CD4-positive, alpha-beta T cell treated with Interleukin-17A for 4 hours (primary cell): ENCODE results near the gene ERG.

Experiments used
- DNase-seq: peaks from one replicate; pipeline ENCODE4 v3.0.0-alpha.2; 2020; ENCODE audit warnings: mixed read lengths

ERG gene

DNA sequence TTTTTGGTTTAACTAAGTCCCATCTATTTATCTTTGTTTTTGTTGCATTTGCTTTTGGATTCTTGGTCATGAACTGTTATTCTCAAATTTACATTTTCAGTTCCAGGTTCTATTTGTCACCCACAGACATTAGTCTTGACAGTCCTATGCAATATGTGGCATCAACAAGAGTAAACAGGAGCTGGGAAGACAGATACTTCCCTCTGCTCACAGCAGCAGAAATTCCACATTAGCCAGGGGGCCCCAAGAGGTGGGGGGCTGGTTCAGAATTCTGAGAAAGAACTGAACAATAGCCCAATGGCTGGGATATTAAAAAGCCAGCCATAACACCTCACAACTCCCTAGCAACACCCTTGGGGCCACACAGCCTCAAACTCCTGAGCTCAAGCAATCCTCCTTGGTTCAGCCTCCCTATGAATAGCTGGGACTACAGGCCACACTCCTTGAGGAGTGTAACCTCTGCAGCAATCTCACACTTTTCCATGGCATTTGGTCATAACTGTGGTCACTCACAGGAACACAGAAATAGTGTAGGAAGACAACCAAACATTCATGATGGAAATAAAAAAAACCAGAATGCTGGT lies 67.8 kb downstream of the ERG start:
- no peak for DNase-seq

DNA sequence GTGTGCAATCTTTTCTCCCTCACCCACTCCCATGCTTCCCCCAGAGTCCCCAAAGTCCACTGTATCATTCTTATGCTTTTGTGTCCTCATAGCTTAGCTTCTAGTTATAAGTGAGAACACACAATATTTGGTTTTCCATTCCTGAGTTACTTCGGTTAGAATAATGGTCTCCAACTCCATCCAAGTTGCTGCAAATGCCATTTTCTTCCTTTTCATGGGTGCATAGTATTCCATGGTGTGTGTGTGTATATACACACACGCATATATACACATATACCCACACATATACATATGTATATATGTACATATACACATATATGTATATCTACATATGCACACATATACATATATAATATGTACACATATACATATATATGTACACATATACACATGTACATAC lies 69.3 kb downstream of the ERG start:
- no peak for DNase-seq

DNA sequence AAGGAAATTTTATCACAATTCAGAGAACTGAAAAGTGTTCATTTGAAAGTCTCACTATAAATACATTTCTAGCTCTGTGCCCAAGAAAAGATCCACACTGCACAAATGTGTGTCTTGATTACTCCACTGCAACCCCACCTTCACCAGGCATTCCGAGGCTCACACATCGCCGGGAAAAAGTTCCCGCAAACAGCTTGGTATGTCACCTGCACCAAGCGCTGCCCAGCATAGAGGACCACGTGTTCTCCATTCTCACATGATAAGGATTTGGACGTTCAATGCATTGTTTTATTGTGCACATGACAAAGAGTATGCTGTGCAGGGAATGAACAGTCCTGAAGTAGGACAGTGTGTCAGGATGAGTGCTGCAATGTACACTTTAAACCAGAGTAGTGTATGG lies 70.1 kb downstream of the ERG start:
- DNase-seq = no peak

DNA sequence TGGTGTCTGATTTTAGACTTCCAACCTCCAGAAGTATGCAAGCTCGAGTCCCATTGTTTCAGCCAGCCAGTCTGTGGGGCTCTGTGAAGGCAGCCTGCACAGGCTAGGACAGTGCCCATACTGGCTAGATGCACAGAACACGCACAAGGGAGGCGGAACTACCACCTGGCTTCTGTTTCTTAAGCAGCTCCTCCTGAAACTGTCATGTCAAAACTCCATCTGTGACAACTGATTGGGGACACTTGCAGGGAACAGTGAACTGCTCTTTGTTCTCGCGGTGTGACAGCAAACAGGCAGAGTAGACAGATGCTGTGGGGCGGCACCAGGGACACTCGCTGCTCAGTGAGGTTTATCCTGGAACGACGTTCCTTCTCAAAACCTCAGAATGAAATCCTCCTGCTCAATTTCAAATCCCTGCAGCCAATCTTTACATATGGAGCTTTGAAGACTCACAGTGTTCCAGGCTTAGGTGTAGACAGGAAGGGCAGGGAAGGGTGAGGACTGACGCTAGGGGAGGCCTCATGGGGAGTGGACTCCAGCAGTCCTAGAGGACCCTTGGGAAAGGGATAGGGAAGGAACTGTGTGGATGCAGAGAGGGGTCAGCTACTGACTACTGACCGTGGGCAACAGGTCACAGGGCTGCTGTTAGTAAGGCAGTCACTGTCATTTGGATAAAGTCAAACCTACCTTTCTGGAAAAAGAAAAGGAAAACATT lies 73.8 kb downstream of the ERG start:
- DNase-seq = no peak

DNA sequence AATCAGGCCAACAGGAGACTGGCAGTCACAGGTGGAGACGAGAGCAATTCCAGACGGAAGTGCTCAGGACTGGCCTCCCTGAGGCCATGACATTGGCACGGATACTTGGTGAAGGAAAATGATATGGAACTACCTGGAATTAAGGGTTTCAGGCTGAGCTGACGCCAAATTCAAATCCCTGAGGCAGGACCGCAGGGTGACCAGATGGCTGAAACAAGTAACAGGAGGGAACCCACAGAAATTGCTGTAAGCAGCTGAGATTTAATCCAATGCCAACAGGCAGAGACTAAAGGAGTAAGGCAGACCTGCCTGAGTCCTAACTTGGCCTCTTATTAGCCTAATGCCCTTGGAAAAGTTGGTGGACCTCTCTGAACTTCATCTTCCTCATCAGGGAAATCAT lies 76.2 kb downstream of the ERG start:
- no peak for DNase-seq

DNA sequence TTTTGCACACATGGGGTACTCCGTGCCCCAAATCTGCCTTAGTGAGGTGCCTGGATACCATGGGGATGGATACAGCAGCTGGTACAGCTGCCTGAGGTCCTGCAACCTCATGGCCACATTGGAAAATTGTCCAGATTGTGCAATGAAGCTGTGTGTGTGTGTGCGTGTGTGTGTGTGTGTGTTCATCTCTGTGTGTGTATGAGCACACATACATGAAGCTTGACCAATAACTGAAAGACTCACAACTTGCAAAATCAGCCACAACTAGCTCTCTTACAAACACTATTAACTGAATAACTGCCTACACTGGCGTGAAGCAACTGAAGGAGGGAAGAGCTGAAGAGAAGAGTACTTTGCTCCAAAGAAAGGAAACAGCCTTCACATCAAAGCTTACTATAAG lies 78.1 kb downstream of the ERG start:
- DNase-seq = no peak

DNA sequence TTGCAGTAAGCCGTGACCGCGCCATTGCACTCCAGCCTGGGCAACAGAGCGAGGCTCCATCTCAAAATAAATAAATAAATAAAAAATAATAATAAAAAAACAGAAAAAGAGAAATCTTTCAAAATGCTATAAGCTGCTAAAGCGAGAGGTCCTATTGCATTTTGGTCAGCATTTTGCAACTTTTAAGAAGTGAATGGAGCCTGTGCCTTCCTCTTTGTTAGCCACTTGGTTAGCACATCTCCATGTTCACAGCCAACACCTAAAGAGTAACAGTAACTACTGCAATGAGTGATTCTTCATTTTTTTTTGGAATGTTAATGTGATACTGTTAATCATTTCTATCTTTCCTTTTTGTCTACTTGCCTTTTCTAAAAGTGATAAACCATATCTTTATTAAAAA lies 80.6 kb downstream of the ERG start:
- no peak for DNase-seq

DNA sequence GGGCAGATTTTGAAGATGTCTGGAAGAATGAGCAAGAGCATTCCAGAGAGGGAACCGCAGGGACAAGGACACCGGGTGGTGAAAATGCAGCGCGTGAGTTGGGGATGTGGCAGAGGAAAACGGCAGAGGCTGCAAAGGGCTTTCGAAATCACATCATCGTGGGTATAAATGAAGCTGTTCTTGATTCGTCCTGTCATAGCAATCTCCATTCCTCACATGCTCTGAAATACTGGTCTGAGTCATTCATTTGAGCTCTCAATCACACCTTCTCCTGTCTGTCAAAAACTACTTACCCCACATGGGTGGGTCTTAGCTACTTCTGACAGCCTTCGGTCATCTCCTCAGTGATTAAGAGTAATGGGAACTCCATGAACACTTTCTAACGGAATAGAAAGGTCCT lies 81.5 kb downstream of the ERG start:
- no peak for DNase-seq

DNA sequence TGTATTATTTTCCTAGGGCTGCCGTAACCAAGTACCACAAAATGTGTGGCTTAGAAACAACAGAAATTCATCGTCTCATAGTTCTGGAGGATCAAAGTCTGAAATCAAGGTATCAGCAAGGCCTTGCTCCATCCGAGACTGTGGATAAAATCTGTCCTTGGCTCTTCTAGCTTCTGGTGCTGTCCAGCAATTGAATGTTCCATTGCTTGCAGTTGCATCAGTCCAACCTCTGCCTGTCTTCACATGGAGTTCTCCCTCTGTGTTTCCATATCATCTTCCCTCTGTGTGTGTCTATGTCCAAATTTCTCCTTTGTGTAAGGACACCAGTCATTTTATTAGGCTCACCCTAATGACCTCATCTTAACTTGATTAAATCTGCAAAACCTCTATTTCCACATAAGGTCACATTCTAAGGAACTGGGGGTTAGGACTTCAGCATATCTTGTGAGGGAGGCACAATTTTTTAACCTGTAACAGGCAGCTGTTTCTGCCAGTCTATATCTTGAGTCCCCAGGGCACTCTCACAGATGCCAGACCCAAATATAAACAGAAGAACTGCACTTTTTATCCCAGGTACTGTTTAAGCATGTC lies 84.2 kb downstream of the ERG start:
- DNase-seq = no peak

DNA sequence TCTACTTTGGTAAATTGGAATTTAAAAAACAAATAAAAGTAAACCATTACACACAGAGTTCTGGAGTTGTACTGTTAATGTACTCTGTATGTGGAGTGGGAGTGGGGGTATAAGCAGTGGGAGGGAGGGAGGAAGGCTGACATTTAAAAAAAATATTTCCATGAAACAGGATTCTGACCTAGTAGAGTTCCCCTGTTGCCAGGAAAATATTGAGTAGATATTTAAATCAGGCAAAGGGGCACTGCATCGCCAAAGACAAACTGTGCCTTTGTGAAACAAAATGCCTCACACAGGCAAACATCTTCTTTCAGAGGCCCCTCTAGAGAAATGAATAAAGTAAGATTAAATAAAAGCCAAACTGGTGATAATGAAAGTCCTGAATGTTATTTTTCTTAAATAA lies 87.8 kb downstream of the ERG start:
- no peak for DNase-seq

DNA sequence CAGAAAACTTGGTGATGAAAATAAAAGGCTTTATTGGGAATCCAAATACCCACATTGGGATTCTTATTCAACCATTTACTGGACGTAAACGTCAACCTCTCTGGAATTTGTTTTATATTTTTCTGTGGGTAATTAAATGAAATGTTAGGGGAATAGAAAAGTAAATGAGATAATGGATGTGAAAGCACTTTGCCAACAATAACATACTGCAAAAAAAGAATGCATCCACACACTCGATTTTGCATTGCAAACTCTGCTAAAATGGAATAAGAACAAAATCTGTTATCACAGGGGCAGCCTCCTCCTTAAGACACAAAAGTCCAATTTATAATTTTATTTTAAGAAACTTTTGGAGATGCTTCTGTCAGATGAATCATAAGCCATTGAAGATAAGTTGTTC lies 88.4 kb downstream of the ERG start:
- no peak for DNase-seq

DNA sequence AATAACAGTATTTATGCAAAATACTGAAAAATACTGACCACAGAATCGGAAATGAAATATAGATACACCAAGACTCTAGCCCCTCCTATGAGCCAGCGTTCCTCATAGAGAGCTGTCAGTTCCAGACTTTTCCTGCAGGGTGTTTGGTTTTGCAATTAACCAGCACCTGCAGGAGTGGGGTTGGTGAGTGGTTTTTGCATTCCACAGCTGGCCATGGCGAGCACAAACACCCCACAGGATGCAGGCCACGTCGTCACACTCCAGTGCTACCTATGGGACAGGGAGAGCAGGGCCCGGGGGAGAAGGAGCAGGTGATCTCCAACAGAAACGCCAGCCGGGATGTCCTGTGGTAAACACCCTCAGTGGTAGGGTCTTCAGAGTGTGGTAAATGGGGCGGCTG lies 94.1 kb downstream of the ERG start:
- DNase-seq = no peak

DNA sequence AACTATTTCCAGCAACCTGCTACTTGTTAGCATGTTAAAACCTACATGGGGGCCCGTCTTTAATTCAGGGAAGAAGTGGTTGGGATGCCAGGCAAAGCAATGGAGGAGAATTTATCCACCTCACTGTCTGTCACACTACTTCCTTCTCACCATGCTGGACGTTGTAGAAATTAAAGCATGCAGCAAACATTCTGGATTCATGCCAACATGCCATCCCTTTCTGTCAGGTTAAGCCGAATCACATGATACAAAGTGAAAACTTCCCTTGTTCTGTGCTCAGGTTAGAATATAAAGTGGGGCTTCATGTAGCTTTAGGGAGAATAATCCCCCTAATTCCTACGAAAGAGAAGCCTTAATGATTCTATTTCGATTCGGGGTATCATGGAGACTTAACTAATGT lies 95.5 kb downstream of the ERG start:
- DNase-seq = no peak

DNA sequence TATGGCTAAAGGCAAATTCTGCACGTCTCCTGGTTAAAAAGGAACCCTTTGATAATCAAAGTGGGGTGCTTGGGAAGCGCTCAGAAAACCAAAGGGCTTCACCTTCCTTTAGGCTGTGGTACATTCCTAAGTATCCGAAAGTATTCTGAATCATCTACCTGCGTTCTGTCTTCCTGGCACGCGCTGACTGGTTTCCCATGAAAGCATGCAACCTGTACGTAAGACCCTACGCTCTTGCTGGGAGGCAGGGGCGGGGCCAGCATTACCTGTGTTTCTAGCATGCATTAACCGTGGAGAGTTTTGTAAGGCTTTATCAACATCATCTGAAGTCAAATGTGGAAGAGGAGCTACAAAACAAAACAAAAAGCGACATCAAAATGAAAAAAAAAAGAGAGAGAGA lies 96.0 kb downstream of the ERG start:
- DNase-seq = no peak

DNA sequence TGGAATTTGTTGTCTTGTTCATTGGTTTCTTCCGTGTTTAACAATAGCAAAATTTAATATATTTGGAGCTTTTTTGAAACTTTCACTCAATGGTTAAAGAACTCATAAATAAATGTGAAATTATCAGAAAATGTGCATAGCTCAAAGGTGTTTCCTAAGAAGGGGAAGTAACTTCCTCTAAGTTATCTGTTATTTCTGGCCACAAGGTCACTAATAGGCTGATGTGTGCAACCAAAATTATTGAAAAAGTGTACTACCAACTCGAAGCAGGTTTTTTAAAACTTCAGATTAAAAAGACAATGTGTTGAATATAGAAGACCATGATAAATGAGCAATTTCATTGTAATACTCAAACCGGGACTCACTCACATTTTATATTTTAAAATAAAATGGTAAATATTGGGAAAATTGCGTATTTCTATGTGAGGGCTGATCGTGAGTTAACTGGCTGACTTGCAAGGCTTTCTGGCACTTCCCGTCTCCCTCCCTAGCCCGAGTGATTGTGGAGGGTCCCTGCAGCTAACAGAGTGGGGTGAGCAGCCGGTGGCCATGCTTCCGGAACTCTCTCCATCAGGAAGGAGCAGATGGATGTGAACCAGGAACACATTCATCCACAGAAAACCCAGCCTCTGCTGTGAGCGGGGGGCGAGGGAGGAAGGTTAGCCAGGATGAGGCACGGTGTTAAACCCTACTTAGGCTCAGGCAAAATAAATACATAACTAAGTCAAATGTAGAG lies 96.9 kb downstream of the ERG start:
- no peak for DNase-seq

DNA sequence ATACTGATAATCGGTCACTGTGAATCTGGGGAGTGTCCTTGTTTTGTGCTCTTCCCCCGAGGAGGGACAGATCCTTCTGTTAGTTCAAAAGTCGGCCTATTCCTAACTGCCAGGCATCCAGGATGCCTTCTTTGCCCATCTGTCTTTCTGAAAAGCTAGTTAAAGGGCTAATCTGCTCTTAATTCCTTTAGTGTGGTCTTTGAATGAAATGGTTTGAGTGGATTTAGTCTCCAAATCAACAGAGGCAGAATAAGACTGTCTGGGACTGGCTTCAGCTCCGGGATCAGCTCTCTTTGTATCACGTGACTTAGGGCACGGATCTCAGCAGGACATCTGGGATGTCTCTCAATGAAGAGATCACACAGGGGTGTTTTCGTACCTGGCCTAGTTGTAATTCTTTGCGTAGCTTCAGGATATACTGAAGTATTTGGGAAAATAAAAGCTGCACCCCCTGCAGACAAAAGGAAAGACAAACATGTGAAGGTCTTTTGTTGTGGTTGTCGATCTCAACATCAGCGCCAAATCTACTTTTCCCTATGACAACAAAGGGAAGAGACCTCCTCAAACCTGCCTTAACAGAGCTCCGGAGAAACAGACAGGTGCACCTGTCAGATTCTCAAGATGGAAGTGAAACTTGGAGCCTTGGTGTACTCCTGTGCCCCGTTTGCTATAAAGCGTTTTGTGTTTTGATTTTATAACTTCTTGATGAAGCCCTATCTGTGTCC lies 97.9 kb downstream of the ERG start:
- DNase-seq = no peak

DNA sequence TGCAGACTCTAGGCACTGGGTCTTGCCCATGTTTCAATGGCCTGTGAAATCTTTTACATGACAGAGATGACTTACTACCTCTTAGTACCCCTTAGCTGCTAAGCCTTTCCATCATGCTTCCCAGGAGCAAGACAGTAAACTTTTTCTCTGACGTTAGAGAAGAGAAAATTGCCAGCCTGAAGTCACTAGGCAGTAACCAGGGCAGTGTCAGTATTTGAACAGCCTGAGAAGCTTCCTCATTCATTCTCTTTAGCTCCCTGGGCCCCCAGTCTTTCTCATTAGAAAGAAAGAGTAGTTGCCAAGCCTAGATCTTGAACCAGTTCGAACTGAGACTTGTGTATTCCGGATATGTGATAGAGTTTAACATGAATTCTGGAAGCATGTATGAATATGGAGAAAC lies 99.2 kb downstream of the ERG start:
- DNase-seq = no peak

DNA sequence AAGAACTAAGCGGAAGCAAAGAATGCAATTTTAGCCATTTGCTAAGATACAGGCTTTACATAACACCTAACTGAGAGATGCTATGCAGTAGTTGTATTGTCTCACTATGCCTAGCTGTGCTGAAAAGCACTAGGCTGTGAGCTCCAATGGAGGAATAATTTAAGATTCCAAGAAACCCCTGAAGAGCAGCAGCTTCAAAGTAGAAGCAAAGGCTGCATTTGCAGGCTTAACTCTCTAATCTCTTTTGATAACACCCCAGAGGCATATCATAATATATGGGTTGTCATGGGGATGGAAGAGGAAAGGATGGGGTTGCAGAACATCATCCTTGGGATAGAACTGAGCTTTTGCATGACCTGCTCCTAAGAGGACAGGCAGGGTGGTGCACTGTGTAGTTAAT lies 102.0 kb downstream of the ERG start:
- no peak for DNase-seq

DNA sequence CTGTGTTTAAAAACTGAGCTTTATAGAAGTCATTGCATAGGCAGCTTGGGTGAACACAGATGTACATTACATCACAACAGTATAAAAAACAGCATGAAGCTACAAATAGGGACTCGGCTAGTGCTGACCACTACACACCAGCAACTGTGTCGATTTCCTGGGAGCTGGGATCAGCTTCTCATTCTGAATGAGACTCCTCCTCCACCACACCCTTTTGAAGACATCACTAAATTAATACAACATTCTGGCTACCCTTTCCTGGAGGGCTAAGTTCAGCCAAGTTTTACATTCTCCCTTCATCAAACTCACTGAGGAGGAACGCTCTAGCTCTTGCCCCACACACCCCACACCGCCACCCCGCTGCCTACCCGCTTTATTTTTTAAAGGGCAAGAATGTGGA lies 102.7 kb downstream of the ERG start:
- no peak for DNase-seq

DNA sequence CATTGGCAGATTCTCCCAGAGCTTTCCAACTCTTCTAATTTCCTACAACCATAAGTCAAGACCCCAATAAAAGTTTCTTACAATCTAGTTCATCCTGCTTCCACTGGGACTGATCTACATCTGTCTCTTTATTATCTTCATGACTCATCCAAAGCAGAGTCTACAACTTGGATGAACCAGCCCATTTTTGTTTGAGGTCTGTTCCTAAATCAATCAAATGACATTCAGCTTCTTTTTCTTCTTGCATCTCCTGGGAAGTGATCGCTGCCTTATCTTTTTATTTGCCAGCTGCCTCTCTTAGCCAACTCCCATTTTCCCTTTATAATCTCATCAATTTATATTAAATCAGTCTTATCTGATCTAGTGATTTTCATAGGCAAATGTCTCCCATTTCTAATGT lies 105.6 kb downstream of the ERG start:
- DNase-seq = no peak

DNA sequence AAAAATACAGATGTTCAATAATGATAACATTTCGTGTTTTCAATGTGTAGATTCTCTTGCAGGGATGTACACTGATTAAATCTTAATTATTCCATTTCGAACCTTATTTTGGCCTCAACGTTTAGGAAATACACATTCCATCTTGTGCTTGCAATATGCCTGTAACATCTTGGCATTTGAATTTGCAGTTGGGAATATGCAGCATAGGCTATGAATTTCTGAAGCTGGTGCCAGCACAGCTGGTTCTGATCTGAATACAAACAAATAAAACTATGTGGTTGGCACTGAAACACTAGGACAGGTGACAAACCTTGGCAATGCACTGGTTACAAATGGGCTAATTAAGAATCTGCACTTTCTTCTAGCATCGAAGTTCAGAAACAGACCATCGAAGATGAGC lies 108.4 kb downstream of the ERG start:
- no peak for DNase-seq

DNA sequence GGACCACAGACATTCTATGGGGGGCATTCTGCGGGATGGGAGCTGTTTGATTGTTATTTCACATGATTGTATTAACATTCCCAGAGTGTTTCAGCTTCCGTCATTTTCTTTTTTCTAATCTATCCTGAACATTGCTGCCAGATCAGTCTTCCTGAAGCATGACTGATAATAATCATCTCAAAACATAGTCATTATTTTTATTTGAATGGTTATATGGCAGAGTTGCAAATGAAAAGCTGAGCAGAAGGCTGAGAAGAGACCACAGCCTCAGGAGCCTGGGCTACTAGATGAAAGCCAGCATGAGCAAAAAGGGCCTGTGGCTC lies 109.0 kb downstream of the ERG start:
- DNase-seq = no peak

DNA sequence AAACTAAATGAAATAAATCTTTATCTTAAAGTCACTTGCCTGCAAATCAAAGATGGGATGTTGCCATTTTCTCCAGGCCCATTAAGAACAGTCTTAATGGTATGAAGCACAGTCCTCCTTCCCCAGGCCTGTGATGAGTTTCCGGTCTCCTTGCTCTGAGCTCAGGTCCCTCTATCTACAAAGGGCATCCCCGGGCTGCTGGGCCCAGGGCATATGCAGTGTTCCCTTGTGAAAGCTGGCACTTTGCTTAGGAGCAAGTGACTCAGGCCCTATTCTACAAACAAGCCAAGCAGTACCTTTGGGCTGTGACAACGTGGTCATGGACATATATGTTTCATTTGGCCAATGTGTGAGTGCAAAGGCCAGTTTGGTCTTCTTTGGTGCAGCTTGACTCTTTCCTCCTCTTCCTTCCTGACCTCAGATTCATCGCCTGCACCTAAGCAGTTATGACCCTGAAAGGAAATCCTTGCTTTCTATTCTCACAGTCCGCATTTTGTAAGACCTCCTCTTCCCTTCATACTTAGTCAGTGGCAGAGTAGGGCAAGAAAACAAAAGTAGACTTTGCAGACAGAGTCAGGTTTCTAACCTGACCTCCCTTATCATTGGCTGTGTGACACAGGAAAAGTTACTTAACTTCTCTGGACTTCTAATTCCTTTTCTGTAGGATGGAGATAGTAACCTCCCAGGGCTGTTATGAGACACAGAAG lies 109.5 kb downstream of the ERG start:
- DNase-seq = no peak
